MCF 10A (cell line): Measurements from ENCODE around the gene C1orf105. TPM values are rescaled to one million over a fixed set of nuclear protein-coding genes. Genes with fewer than 3 reads are reported as not detected.

ENCODE experiments used
- BruUV-seq: library from RNA; stranded (reverse); fragments of 400-500 nt; replicated peaks from 2 replicates; lab custom pipeline; 2021; lab: Mats Ljungman, UMichigan
- CTCF ChIA-PET: fragments of 300-600 bp; sonication (Branson Sonifier 250); formaldehyde crosslinking; extraction: SDS; loops from one replicate; lab custom pipeline; 2021; ENCODE audit warnings: antibody characterized with exemption, inconsistent platforms; lab: Yijun Ruan, JAX
- POLR2A ChIA-PET: fragments of 300-600, 350-650 bp; sonication (Branson Sonifier 250); formaldehyde crosslinking; extraction: SDS; loops from one replicate; lab custom pipeline; 2020; ENCODE audit warnings: antibody characterized with exemption, inconsistent platforms; lab: Yijun Ruan, JAX
- DNase-seq: peaks from one replicate; pipeline ENCODE4 v3.0.0-alpha.2; 2018; ENCODE audit not compliant: unreplicated experiment
- H3K27ac Mint-ChIP-seq: one replicate; pipeline ENCODE4 v1.8.0; 2022; ENCODE audit warnings: mild to moderate bottlenecking, low read depth, mixed read lengths; ENCODE audit not compliant: unreplicated experiment
- H3K27me3 Mint-ChIP-seq: one replicate; pipeline ENCODE4 v1.8.0; 2022; ENCODE audit warnings: mixed read lengths; ENCODE audit not compliant: insufficient read depth, unreplicated experiment
- H3K36me3 Mint-ChIP-seq: one replicate; pipeline ENCODE4 v1.8.0; 2022; ENCODE audit warnings: mild to moderate bottlenecking, moderate library complexity, mixed read lengths; ENCODE audit not compliant: insufficient read depth, unreplicated experiment
- H3K4me1 Mint-ChIP-seq: one replicate; pipeline ENCODE4 v1.8.0; 2022; ENCODE audit warnings: mixed read lengths; ENCODE audit not compliant: insufficient read depth, unreplicated experiment
- H3K4me3 Mint-ChIP-seq: one replicate; pipeline ENCODE4 v1.8.0; 2022; ENCODE audit warnings: mild to moderate bottlenecking, moderate library complexity, mixed read lengths; ENCODE audit not compliant: unreplicated experiment
- H3K9me3 Mint-ChIP-seq: one replicate; pipeline ENCODE4 v1.8.0; 2022; ENCODE audit warnings: mixed read lengths; ENCODE audit not compliant: unreplicated experiment
- intact Hi-C: fragments of 100-400 bp; cut with micrococcal nuclease; formaldehyde crosslinking; loops from 2 replicates; pipeline ENCODE4 v1.14.1; 2022
- total RNA-seq: library from RNA; stranded (reverse); gene quantifications from 2 replicates; pipeline ENCODE4 v1.2.3, GENCODE V29; 2022
- TF ChIP-seq, protein P1 (sequence below): fragments of 200-600 bp; IDR thresholded peaks from one replicate; pipeline ENCODE4 v1.8.0; 2022; ENCODE audit warnings: antibody characterized with exemption, mild to moderate bottlenecking; ENCODE audit not compliant: unreplicated experiment

The C1orf105 gene
- total RNA-seq, 1 experiment from 2014 or later = not detected

DNA sequence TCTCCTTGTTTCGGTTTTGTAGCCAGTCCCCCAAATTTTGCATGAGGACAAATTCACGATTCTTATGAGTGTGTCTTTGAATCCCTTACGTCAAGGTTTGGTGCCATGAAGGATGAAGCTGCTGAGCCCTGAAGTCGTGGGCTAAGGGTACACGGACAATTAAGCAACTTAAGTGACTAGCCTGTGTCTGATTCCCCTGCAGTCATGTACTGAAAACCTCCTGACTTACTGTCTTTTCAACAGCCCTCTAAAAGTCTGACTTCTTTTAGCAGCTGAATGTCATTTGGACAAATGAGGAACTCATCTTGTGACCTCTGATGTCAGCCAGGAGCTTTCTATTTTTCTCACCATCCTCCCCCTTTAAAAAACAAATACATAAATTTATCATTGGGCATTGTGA, 27.1 kb upstream of the C1orf105 start:
- Mint-ChIP-seq H3K4me3 (no peak overlapping the region), H3K27ac (no peak overlapping the region), H3K27me3 (no peaks in the 10 kb centered on the region), H3K36me3 (peaks cover 10% of the 10 kb centered on the region), H3K9me3 (no peaks in the 10 kb centered on the region), H3K4me1 (peaks cover 18% of the 10 kb centered on the region)
- intact Hi-C loops = no loop called here
- ChIA-PET POLR2A (interaction anchor here (0.6 to 0.8 kb wide), 3 partner anchors 118 to 914 kb away, joined by 3 to 4 read pairs (median 3); no protein-coding TSS in a partner anchor), CTCF (interaction anchor here (0.9 to 8.5 kb wide), 5 partner anchors 17 to 391 kb away, joined by 3 to 135 read pairs (median 7); no protein-coding TSS in a partner anchor)
- TF ChIP-seq, protein P1, sequence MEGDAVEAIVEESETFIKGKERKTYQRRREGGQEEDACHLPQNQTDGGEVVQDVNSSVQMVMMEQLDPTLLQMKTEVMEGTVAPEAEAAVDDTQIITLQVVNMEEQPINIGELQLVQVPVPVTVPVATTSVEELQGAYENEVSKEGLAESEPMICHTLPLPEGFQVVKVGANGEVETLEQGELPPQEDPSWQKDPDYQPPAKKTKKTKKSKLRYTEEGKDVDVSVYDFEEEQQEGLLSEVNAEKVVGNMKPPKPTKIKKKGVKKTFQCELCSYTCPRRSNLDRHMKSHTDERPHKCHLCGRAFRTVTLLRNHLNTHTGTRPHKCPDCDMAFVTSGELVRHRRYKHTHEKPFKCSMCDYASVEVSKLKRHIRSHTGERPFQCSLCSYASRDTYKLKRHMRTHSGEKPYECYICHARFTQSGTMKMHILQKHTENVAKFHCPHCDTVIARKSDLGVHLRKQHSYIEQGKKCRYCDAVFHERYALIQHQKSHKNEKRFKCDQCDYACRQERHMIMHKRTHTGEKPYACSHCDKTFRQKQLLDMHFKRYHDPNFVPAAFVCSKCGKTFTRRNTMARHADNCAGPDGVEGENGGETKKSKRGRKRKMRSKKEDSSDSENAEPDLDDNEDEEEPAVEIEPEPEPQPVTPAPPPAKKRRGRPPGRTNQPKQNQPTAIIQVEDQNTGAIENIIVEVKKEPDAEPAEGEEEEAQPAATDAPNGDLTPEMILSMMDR = no peak
- BruUV-seq = no TSS peak
- DNase-seq = no peak

GRCh38 chr1:172394141-172394751, 26.2 kb upstream of the C1orf105 start:
- TF ChIP-seq, protein P1 = no peak
- BruUV-seq = no TSS peak
- H3K27ac Mint-ChIP-seq = peak overlapping the region; percentile 21
- intact Hi-C loops = no loop called here
- ChIA-PET POLR2A (interaction anchor here (0.6 to 1.8 kb wide), 9 partner anchors 18 to 304 kb away, joined by 3 to 5 read pairs (median 4); no protein-coding TSS in a partner anchor), CTCF (interaction anchor here (0.6 to 8.5 kb wide), 18 partner anchors 12 to 595 kb away, joined by 3 to 135 read pairs (median 5); no protein-coding TSS in a partner anchor)
- H3K9me3 Mint-ChIP-seq = no peaks in the 10 kb centered on the region
- H3K36me3 Mint-ChIP-seq = peaks cover 11% of the 10 kb centered on the region
- no peaks in the 10 kb centered on the region for H3K27me3 Mint-ChIP-seq
- DNase-seq = peak; percentile 34
- H3K4me3 Mint-ChIP-seq = no peak overlapping the region
- peaks cover 27% of the 10 kb centered on the region for H3K4me1 Mint-ChIP-seq

DNA sequence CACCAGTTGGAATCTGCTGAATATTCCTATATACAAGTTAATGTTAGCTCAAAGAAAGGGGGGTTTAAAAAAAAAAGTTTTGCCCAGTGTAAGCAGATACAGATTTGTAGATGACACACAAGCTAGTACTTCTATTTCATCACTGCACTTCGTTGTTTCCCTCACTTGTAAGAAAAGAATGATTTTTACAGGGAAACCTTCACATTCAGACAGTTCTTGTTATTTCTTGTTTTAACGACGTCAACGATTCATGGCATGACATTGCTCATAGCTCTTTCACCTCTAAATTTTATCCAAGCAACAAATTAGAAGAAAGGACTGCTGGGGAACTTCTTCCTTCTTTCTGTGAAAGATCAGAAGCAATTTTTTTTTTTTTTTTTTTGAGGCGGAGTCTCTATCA, 25.7 kb upstream of the C1orf105 start:
- intact Hi-C loops = no loop called here
- no peaks in the 10 kb centered on the region for H3K27me3 Mint-ChIP-seq
- no TSS peak for BruUV-seq
- H3K36me3 Mint-ChIP-seq = peaks cover 8% of the 10 kb centered on the region
- CTCF ChIA-PET = interaction anchor here (0.5 to 8.5 kb wide), 19 partner anchors 34 to 1076 kb away, joined by 3 to 135 read pairs (median 5); no protein-coding TSS in a partner anchor
- peaks cover 31% of the 10 kb centered on the region for H3K4me1 Mint-ChIP-seq
- POLR2A ChIA-PET = interaction anchor here (0.6 to 1.8 kb wide), 10 partner anchors 19 to 304 kb away, joined by 3 to 5 read pairs (median 4); partner anchors contain the start of gene C1orf105
- TF ChIP-seq, protein P1 = no peak
- H3K4me3 Mint-ChIP-seq = no peak overlapping the region
- H3K27ac Mint-ChIP-seq = peak overlapping the region; percentile 21
- no peaks in the 10 kb centered on the region for H3K9me3 Mint-ChIP-seq
- no peak for DNase-seq

DNA sequence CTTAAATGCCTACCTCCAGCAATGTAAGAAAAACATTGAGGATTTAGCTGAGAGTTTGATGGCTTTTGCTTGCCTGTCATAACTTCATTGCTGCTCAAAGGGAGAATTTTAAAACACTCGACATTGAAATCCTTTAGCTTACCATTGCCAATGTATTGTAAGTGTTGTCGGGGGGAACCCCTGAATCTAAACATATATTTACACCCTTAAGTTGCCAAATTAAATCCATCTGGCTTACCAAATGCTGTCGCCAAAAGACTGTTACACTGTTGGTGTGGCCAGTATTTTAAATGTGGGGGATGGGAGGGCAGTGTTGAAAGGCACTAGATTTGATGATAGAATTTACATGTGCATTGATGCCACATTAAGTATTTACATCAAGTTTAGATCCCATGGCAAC, 24.9 kb upstream of the C1orf105 start:
- Mint-ChIP-seq H3K4me1 (peaks cover 36% of the 10 kb centered on the region), H3K36me3 (peaks cover 6% of the 10 kb centered on the region), H3K9me3 (no peaks in the 10 kb centered on the region), H3K27me3 (no peaks in the 10 kb centered on the region), H3K4me3 (no peak overlapping the region), H3K27ac (no peak overlapping the region)
- TF ChIP-seq, protein P1 = no peak
- intact Hi-C loops = no loop called here
- no peak for DNase-seq
- no TSS peak for BruUV-seq
- ChIA-PET CTCF (interaction anchor here (0.9 to 8.5 kb wide), 7 partner anchors 33 to 410 kb away, joined by 3 to 135 read pairs (median 7); no protein-coding TSS in a partner anchor), POLR2A (interaction anchor here (0.7 to 1.8 kb wide), 6 partner anchors 22 to 126 kb away, joined by 3 to 5 read pairs (median 4); partner anchors contain the start of gene C1orf105)
